Measurements from ENCODE around the gene UTS2B.

DNA sequence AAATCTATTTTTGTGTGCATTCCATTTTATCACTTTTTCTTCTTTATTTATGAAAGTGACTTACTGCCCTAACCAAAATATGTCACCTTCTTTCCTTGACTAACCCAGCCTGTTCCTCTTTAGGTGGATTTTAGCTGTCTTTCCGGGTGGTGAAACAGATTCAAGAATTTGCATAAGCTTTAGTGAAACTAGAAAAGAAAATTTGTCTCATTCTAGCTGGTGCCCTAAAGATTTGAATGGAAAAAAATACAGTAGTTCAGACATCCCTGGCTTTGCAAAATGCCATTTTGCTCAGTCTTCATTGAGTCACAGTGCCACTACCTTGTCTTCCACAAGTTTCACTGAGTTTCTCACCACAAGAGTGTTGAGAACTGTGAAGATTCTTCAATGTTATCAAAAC lies 29.3 kb downstream of the UTS2B start:
- TF ChIP-seq, protein P1, sequence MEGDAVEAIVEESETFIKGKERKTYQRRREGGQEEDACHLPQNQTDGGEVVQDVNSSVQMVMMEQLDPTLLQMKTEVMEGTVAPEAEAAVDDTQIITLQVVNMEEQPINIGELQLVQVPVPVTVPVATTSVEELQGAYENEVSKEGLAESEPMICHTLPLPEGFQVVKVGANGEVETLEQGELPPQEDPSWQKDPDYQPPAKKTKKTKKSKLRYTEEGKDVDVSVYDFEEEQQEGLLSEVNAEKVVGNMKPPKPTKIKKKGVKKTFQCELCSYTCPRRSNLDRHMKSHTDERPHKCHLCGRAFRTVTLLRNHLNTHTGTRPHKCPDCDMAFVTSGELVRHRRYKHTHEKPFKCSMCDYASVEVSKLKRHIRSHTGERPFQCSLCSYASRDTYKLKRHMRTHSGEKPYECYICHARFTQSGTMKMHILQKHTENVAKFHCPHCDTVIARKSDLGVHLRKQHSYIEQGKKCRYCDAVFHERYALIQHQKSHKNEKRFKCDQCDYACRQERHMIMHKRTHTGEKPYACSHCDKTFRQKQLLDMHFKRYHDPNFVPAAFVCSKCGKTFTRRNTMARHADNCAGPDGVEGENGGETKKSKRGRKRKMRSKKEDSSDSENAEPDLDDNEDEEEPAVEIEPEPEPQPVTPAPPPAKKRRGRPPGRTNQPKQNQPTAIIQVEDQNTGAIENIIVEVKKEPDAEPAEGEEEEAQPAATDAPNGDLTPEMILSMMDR (IDR thresholded peaks at IDR 0.05) = no peak
- TF ChIP-seq POLR2A (IDR thresholded peaks at IDR 0.05) (no peak), POLR2AphosphoS5 (IDR thresholded peaks at IDR 0.05) (no peak)

Data from transverse colon (tissue), 4 donors.